NCI-H2107 treated with DMSO at 0.1 percent for 48 hours (cell line): ENCODE measurements around the gene BEND3.
A peak's percentile ranks its signal among the peaks of the same experiment; 100 is the strongest.
"Not testable (repeated sequence)": the region's sequence is repeated elsewhere in the genome, so short reads cannot be mapped to it uniquely, and the experiment has no call there.

Experiments used
- DNase-seq: peaks from one replicate; lab custom pipeline; 2025; ENCODE audit not compliant: unreplicated experiment; lab: John Stamatoyannopoulos, UW

The BEND3 gene

GRCh38 chr6:107114926-107115694 lies at the start of gene BEND3:
TSS of gene BEND3 (minus strand) at chr6:107115515. CDS start at chr6:107099285, 16,230 bp downstream.
- no peak for DNase-seq

- not testable (repeated sequence) for DNase-seq
These were observed 49.0 kb upstream of the BEND3 start for GRCh38 chr6:107164299-107164698.

GRCh38 chr6:107161521-107161920 lies 46.2 kb upstream of the BEND3 start:
- DNase-seq = no peak

GRCh38 chr6:107156617-107157016 lies 41.3 kb upstream of the BEND3 start:
- no peak for DNase-seq

GRCh38 chr6:107154801-107155160 lies 39.5 kb upstream of the BEND3 start:
- DNase-seq = no peak

- peak; percentile 74 for DNase-seq
These were observed 39.0 kb upstream of the BEND3 start for GRCh38 chr6:107154131-107154800.

GRCh38 chr6:107152638-107153430 lies 37.5 kb upstream of the BEND3 start:
- DNase-seq = peak; percentile 89

GRCh38 chr6:107144666-107145065 lies 29.4 kb upstream of the BEND3 start:
- no peak for DNase-seq

- DNase-seq = no peak
These were observed 28.7 kb upstream of the BEND3 start for GRCh38 chr6:107144014-107144413.

GRCh38 chr6:107140581-107140980 lies 25.3 kb upstream of the BEND3 start:
- DNase-seq = no peak

- not testable (repeated sequence) for DNase-seq
These were observed 21.0 kb upstream of the BEND3 start for GRCh38 chr6:107136324-107136723.

- not testable (repeated sequence) for DNase-seq
These were observed 19.8 kb upstream of the BEND3 start for GRCh38 chr6:107135048-107135680.

GRCh38 chr6:107132330-107132954 lies 17.1 kb upstream of the BEND3 start:
- no peak for DNase-seq

GRCh38 chr6:107129370-107129925 lies 14.1 kb upstream of the BEND3 start:
- DNase-seq = no peak

GRCh38 chr6:107128577-107128976 lies 13.3 kb upstream of the BEND3 start:
- DNase-seq = no peak

- no peak for DNase-seq
These were observed 12.9 kb upstream of the BEND3 start for GRCh38 chr6:107128175-107128574.

- no peak for DNase-seq
These were observed 10.5 kb upstream of the BEND3 start for GRCh38 chr6:107125771-107126170.

GRCh38 chr6:107124934-107125348 lies 9.6 kb upstream of the BEND3 start:
- DNase-seq = peak; percentile 18

- DNase-seq = no peak
These were observed 8.2 kb upstream of the BEND3 start for GRCh38 chr6:107123501-107123900.

- DNase-seq = no peak
These were observed 7.4 kb upstream of the BEND3 start for GRCh38 chr6:107122748-107123147.
